Erythroblast (primary cell): ENCODE data around the gene TCF19.

Experiments
- GATA1 ChIP-seq: IDR thresholded peaks from 2 replicates; pipeline ENCODE4 v1.6.1; 2011; ENCODE audit warnings: low read depth, mild to moderate bottlenecking, control low read depth, low read length, moderate library complexity
- POLR2A ChIP-seq: IDR thresholded peaks from 2 replicates; pipeline ENCODE4 v1.6.1; 2011; ENCODE audit warnings: mild to moderate bottlenecking, low read length

DNA sequence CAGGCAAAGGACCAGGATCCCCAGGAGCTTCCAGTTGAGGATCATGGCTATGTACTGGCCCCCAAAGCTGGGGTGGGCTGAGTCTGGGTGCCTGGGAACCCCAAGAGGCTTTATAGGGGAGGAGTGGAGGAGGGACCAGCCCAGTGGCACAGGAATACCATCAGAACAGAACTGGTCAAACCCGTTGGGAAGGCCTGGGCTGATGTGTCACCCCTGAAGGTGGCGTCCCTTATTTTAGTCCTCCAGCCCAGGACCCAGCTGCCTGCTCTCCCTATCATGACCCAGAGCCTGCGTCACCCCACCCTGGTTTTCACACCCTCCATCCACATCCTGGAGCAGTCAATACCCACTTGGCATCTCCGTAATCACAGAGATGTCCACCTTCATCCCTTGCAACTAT lies 19.4 kb upstream of the TCF19 start, which contains the start of gene PSORS1C2:
- TF ChIP-seq GATA1, result no peak
- no peak for TF ChIP-seq POLR2A
